MM.1S (cell line): ENCODE results near the gene ELL.

Experiments
- DNase-seq: peaks from one replicate; pipeline ENCODE4 v3.0.0-alpha.2; 2015
- H2AFZ ChIP-seq: fragments of 300-600 bp; sonication (generic); 2 replicates; pipeline ENCODE4 v1.6.0; 2016; ENCODE audit warnings: antibody characterized with exemption, low read length
- H3F3A ChIP-seq: fragments of 300-600 bp; sonication (generic); 2 replicates; pipeline ENCODE4 v1.6.1; 2016; ENCODE audit warnings: mild to moderate bottlenecking, antibody characterized with exemption, low read length, moderate library complexity, mixed read lengths; ENCODE audit not compliant: insufficient read depth
- H3K27ac ChIP-seq: fragments of 300-600 bp; sonication (generic); 2 replicates; pipeline ENCODE4 v1.5.1; 2016; ENCODE audit warnings: mild to moderate bottlenecking, low read length
- H3K27me3 ChIP-seq: fragments of 300-600 bp; sonication (generic); replicated peaks from 2 replicates; pipeline ENCODE4 v1.6.0; 2016; ENCODE audit warnings: low read length; ENCODE audit not compliant: insufficient read depth
- H3K36me3 ChIP-seq: fragments of 300-600 bp; sonication (generic); replicated peaks from 2 replicates; pipeline ENCODE4 v1.6.1; 2016; ENCODE audit warnings: mild to moderate bottlenecking, low read length, mixed read lengths; ENCODE audit not compliant: insufficient read depth
- H3K4me1 ChIP-seq: fragments of 300-600 bp; sonication (generic); 2 replicates; pipeline ENCODE4 v1.6.1; 2016; ENCODE audit warnings: low read length, mixed read lengths
- H3K4me2 ChIP-seq: fragments of 300-600 bp; sonication (generic); 2 replicates; pipeline ENCODE4 v1.6.0; 2016; ENCODE audit warnings: low read depth, low read length
- H3K4me3 ChIP-seq: fragments of 300-600 bp; sonication (generic); 2 replicates; pipeline ENCODE4 v1.5.1; 2016; ENCODE audit warnings: low read length, mixed read lengths
- H3K79me2 ChIP-seq: fragments of 300-600 bp; sonication (generic); 2 replicates; pipeline ENCODE4 v1.6.1; 2016; ENCODE audit warnings: mixed run types, low read length, mixed read lengths
- H3K9ac ChIP-seq: fragments of 300-600 bp; sonication (generic); 2 replicates; pipeline ENCODE4 v1.6.1; 2016; ENCODE audit warnings: low read length, mixed read lengths
- H3K9me2 ChIP-seq: fragments of 300-600 bp; sonication (generic); replicated peaks from 2 replicates; pipeline ENCODE4 v1.6.1; 2016; ENCODE audit warnings: mild to moderate bottlenecking, low read length, mixed read lengths; ENCODE audit not compliant: insufficient read depth
- H3K9me3 ChIP-seq: fragments of 300-600 bp; sonication (generic); replicated peaks from 2 replicates; pipeline ENCODE4 v1.6.1; 2016; ENCODE audit warnings: mild to moderate bottlenecking, low read length, mixed read lengths; ENCODE audit not compliant: insufficient read depth
- H4K20me1 ChIP-seq: fragments of 300-600 bp; sonication (generic); 2 replicates; pipeline ENCODE4 v1.6.1; 2016; ENCODE audit warnings: mild to moderate bottlenecking, low read length, moderate library complexity, mixed read lengths; ENCODE audit not compliant: insufficient read depth
- CTCF ChIP-seq: fragments of 300-600 bp; sonication (generic); IDR thresholded peaks from 2 replicates; pipeline ENCODE4 v1.5.1; 2016; ENCODE audit warnings: antibody characterized with exemption, low read length, mixed read lengths
- EZH2 ChIP-seq: fragments of 300-600 bp; sonication (generic); optimal IDR thresholded peaks from 2 replicates; pipeline ENCODE3; 2017; ENCODE audit warnings: low read depth, mild to moderate bottlenecking, antibody characterized with exemption, low read length, mixed read lengths
- EZH2phosphoT487 ChIP-seq: fragments of 300-600 bp; sonication (generic); IDR thresholded peaks from 2 replicates; pipeline ENCODE4 v1.6.1; 2018; ENCODE audit warnings: antibody characterized with exemption, low read length

Gene ELL

GRCh38 chr19:18517606-18518005 lies 4.3 kb downstream of the ELL start:
- H3K36me3 ChIP-seq = no peaks in the 10 kb centered on the region
- H3F3A ChIP-seq = peaks cover 18% of the 10 kb centered on the region
- H3K4me3 ChIP-seq = no peak overlapping the region
- H3K4me1 ChIP-seq = peaks cover 11% of the 10 kb centered on the region
- no peaks in the 10 kb centered on the region for H3K9me2 ChIP-seq
- H3K27ac ChIP-seq = no peak overlapping the region
- H2AFZ ChIP-seq = no peak overlapping the region
- no peaks in the 10 kb centered on the region for H3K9me3 ChIP-seq
- H3K27me3 ChIP-seq = no peaks in the 10 kb centered on the region
- no peak overlapping the region for H3K4me2 ChIP-seq
- no peak for DNase-seq
- H3K9ac ChIP-seq = no peak overlapping the region
- peaks cover 92% of the 10 kb centered on the region for H3K79me2 ChIP-seq
- peaks cover 70% of the 10 kb centered on the region for H4K20me1 ChIP-seq
- TF ChIP-seq EZH2 = no peak
- TF ChIP-seq CTCF = no peak
- no peak for TF ChIP-seq EZH2phosphoT487

GRCh38 chr19:18515959-18516358 lies 5.9 kb downstream of the ELL start:
- no peak for TF ChIP-seq CTCF
- TF ChIP-seq EZH2 = no peak
- TF ChIP-seq EZH2phosphoT487 = no peak
- Histone ChIP-seq H2AFZ (no peak overlapping the region), H3K9me2 (no peaks in the 10 kb centered on the region), H3K36me3 (no peaks in the 10 kb centered on the region), H3K9me3 (no peaks in the 10 kb centered on the region), H3K27me3 (no peaks in the 10 kb centered on the region), H3K4me1 (peaks cover 11% of the 10 kb centered on the region), H4K20me1 (peaks cover 80% of the 10 kb centered on the region), H3K4me3 (no peak overlapping the region), H3K79me2 (peaks cover 99% of the 10 kb centered on the region), H3K9ac (no peak overlapping the region), H3K27ac (no peak overlapping the region), H3F3A (peaks cover 12% of the 10 kb centered on the region), H3K4me2 (no peak overlapping the region)
- DNase-seq = no peak

- peaks cover 4% of the 10 kb centered on the region for H3F3A ChIP-seq
- H3K27me3 ChIP-seq = no peaks in the 10 kb centered on the region
- no peak for DNase-seq
- no peaks in the 10 kb centered on the region for H3K9me3 ChIP-seq
- H3K4me3 ChIP-seq = no peak overlapping the region
- H3K4me1 ChIP-seq = peaks cover 11% of the 10 kb centered on the region
- H3K9me2 ChIP-seq = no peaks in the 10 kb centered on the region
- H3K36me3 ChIP-seq = no peaks in the 10 kb centered on the region
- no peak for TF ChIP-seq EZH2phosphoT487
- TF ChIP-seq CTCF = no peak
- TF ChIP-seq EZH2 = no peak
- peaks cover 85% of the 10 kb centered on the region for H4K20me1 ChIP-seq
- no peak overlapping the region for H3K4me2 ChIP-seq
- H3K27ac ChIP-seq = no peak overlapping the region
- peaks cover 99% of the 10 kb centered on the region for H3K79me2 ChIP-seq
- no peak overlapping the region for H3K9ac ChIP-seq
- H2AFZ ChIP-seq = no peak overlapping the region
Observed at GRCh38 chr19:18514800-18515682, 6.8 kb downstream of the ELL start.
